ENCODE results near the gene XRCC5. TPM values are rescaled to one million over a fixed set of nuclear protein-coding genes. Genes with fewer than 3 reads are reported as not detected.

The XRCC5 gene
- total RNA-seq, 4 donors from 2014 or later, result 134 to 164 (median 147) TPM

GRCh38 chr2:216161967-216162366, 52.8 kb downstream of the XRCC5 start:
- H3K9me3 ChIP-seq, result no peaks in the 10 kb centered on the region
- peaks cover 0 to 25% (median 0%) of the 10 kb centered on the region in 4 donors for H3K4me1 ChIP-seq
- 93 to 94% methylated on average over 4 of the region's 4 CpGs for WGBS, 2 donors
- no peak for DNase-seq (ENCODE audit: low spot score in 2 of 2)
- H3K4me3 ChIP-seq, result no peak overlapping the region
- peaks cover 0 to 75% (median 53%) of the 10 kb centered on the region in 3 donors for H3K36me3 ChIP-seq
- no peaks in the 10 kb centered on the region for H3K27me3 ChIP-seq
- TF ChIP-seq CTCF (IDR thresholded peaks at IDR 0.05) (no peak), POLR2A (IDR thresholded peaks at IDR 0.05) (no peak), EP300 (IDR thresholded peaks at IDR 0.05) (no peak)
- H3K27ac ChIP-seq, result no peak overlapping the region

GRCh38 chr2:216163518-216163917, 54.4 kb downstream of the XRCC5 start:
- Histone ChIP-seq H3K4me1 (peaks cover 0 to 16% (median 0%) of the 10 kb centered on the region in 4 donors), H3K9me3 (no peaks in the 10 kb centered on the region), H3K27ac (no peak overlapping the region), H3K36me3 (peaks cover 0 to 74% (median 50%) of the 10 kb centered on the region in 3 donors), H3K27me3 (no peaks in the 10 kb centered on the region), H3K4me3 (no peak overlapping the region)
- TF ChIP-seq CTCF (IDR thresholded peaks at IDR 0.05), result no peak
- no peak for TF ChIP-seq POLR2A (IDR thresholded peaks at IDR 0.05)
- no peak for TF ChIP-seq EP300 (IDR thresholded peaks at IDR 0.05)
- 93 to 95% methylated on average over 4 of the region's 4 CpGs for WGBS, 2 donors
- no peak for DNase-seq (ENCODE audit: low spot score in 2 of 2)

GRCh38 chr2:216164087-216164486, 54.9 kb downstream of the XRCC5 start:
- peaks cover 0 to 10% (median 0%) of the 10 kb centered on the region in 4 donors for H3K4me1 ChIP-seq
- no peak for TF ChIP-seq CTCF (IDR thresholded peaks at IDR 0.05)
- TF ChIP-seq EP300 (IDR thresholded peaks at IDR 0.05), result no peak
- no peak for DNase-seq (ENCODE audit: low spot score in 2 of 2)
- H3K27me3 ChIP-seq, result no peaks in the 10 kb centered on the region
- no peak overlapping the region for H3K27ac ChIP-seq
- H3K36me3 ChIP-seq, result peaks cover 0 to 80% (median 50%) of the 10 kb centered on the region in 3 donors
- no peak overlapping the region for H3K4me3 ChIP-seq
- 90 to 92% methylated on average over 5 of the region's 5 CpGs for WGBS, 2 donors
- no peaks in the 10 kb centered on the region for H3K9me3 ChIP-seq

- Histone ChIP-seq H3K9me3 (no peaks in the 10 kb centered on the region), H3K4me1 (peaks cover 0 to 5% (median 0%) of the 10 kb centered on the region in 4 donors), H3K27ac (no peak overlapping the region), H3K4me3 (no peak overlapping the region), H3K36me3 (peaks cover 0 to 84% (median 47%) of the 10 kb centered on the region in 3 donors), H3K27me3 (no peaks in the 10 kb centered on the region)
- no peak for TF ChIP-seq EP300 (IDR thresholded peaks at IDR 0.05)
- TF ChIP-seq POLR2A (IDR thresholded peaks at IDR 0.05), result no peak
- WGBS, 2 donors, result 84 to 85% methylated on average over 4 of the region's 4 CpGs
- DNase-seq (ENCODE audit: low spot score in 2 of 2), result no peak
Measured at GRCh38 chr2:216164576-216164975, 55.4 kb downstream of the XRCC5 start.

GRCh38 chr2:216165711-216166110, 56.6 kb downstream of the XRCC5 start:
- Histone ChIP-seq H3K4me3 (no peak overlapping the region), H3K27me3 (no peaks in the 10 kb centered on the region), H3K4me1 (no peaks in the 10 kb centered on the region), H3K9me3 (no peaks in the 10 kb centered on the region), H3K36me3 (peaks cover 0 to 82% (median 44%) of the 10 kb centered on the region in 3 donors), H3K27ac (no peak overlapping the region)
- 88 to 94% methylated on average over 4 of the region's 4 CpGs for WGBS, 2 donors
- DNase-seq (ENCODE audit: low spot score in 2 of 2), result no peak
- TF ChIP-seq CTCF (IDR thresholded peaks at IDR 0.05) (no peak), EP300 (IDR thresholded peaks at IDR 0.05) (no peak), POLR2A (IDR thresholded peaks at IDR 0.05) (no peak)

GRCh38 chr2:216169087-216169486, 59.9 kb downstream of the XRCC5 start:
- H3K27me3 ChIP-seq, result no peaks in the 10 kb centered on the region
- no peak for DNase-seq (ENCODE audit: low spot score in 2 of 2)
- TF ChIP-seq EP300 (IDR thresholded peaks at IDR 0.05) (no peak), CTCF (IDR thresholded peaks at IDR 0.05) (no peak), POLR2A (IDR thresholded peaks at IDR 0.05) (no peak)
- WGBS, 2 donors, result 92 to 96% methylated on average over 3 of the region's 3 CpGs
- peaks cover 0 to 81% (median 17%) of the 10 kb centered on the region in 3 donors for H3K36me3 ChIP-seq
- H3K27ac ChIP-seq, result no peak overlapping the region
- no peaks in the 10 kb centered on the region for H3K9me3 ChIP-seq
- H3K4me1 ChIP-seq, result no peaks in the 10 kb centered on the region
- H3K4me3 ChIP-seq, result no peak overlapping the region

Data from tibial nerve (tissue), 4 donors.